CD14-positive monocyte (primary cell): ENCODE data around the gene SNCAIP. TPM values are rescaled to one million over a fixed set of nuclear protein-coding genes. Genes with fewer than 3 reads are reported as not detected.

ENCODE experiments used
- DNase-seq, 3 donors: peaks; one replicate each; pipeline ENCODE4 v3.0.0-alpha.2; 2011 to 2022
- H2AFZ ChIP-seq: 2 replicates; pipeline ENCODE4 v1.6.0; 2012; ENCODE audit warnings: mild to moderate bottlenecking, low read depth, low read length, inconsistent platforms; ENCODE audit not compliant: insufficient read depth, poor library complexity, severe bottlenecking
- H3K27ac ChIP-seq, 2 donors: 1 replicate in 1 of 2; 2 replicates in 1 of 2; pipeline ENCODE4 v1.5.1; 2012 to 2013; ENCODE audit warnings: low read length in 2 of 2, control low read depth in 1 of 2, inconsistent platforms in 1 of 2, low read depth in 1 of 2, mild to moderate bottlenecking in 1 of 2
- H3K27me3 ChIP-seq, 2 donors: one replicate each; pipeline versions ENCODE4 v1.6.0 to v1.6.1; 2011 to 2013; ENCODE audit warnings: low read length in 2 of 2; ENCODE audit not compliant: control insufficient read depth in 2 of 2, insufficient read depth in 2 of 2
- H3K36me3 ChIP-seq, 2 donors: replicated peaks in 1 of 2; 1 replicate in 1 of 2; 2 replicates in 1 of 2; pipeline versions ENCODE4 v1.5.1 to v1.6.1; 2012 to 2013; ENCODE audit warnings: low read length in 2 of 2, control low read depth in 1 of 2, inconsistent platforms in 1 of 2, mild to moderate bottlenecking in 1 of 2; ENCODE audit not compliant: insufficient read depth in 2 of 2, control insufficient read depth in 1 of 2
- H3K4me1 ChIP-seq, 2 donors: 1 replicate in 1 of 2; 2 replicates in 1 of 2; pipeline versions ENCODE4 v1.5.1 to v1.6.1; 2012 to 2013; ENCODE audit warnings: low read length in 2 of 2, control low read depth in 1 of 2, inconsistent platforms in 1 of 2, mild to moderate bottlenecking in 1 of 2, moderate library complexity in 1 of 2; ENCODE audit not compliant: insufficient read depth in 2 of 2, control insufficient read depth in 1 of 2
- H3K4me2 ChIP-seq: replicated peaks from 2 replicates; pipeline ENCODE3; 2012; ENCODE audit warnings: low read length, moderate library complexity, mild to moderate bottlenecking; ENCODE audit not compliant: poor library complexity, severe bottlenecking; ENCODE audit errors: extremely low read depth
- H3K4me3 ChIP-seq, 3 experiments: fragments of 200-600 bp in 1 of 3; sonication (generic) in 1 of 3; replicated peaks in 1 of 3; 1 replicate in 2 of 3; 2 replicates in 1 of 3; pipeline ENCODE4 v1.5.1; 2011 to 2013; ENCODE audit warnings: low read length in 3 of 3, mild to moderate bottlenecking in 3 of 3, control low read depth in 2 of 3, low read depth in 2 of 3, inconsistent platforms in 1 of 3, moderate library complexity in 1 of 3
- H3K79me2 ChIP-seq: 2 replicates; pipeline ENCODE4 v1.6.0; 2012; ENCODE audit warnings: mild to moderate bottlenecking, control low read depth, inconsistent platforms, low read length, moderate library complexity; ENCODE audit not compliant: insufficient read depth
- H3K9ac ChIP-seq: 2 replicates; pipeline ENCODE4 v1.6.0; 2017; ENCODE audit warnings: low read length, mild to moderate bottlenecking; ENCODE audit not compliant: insufficient read depth, poor library complexity, severe bottlenecking
- H3K9me3 ChIP-seq, 2 donors: replicated peaks in 1 of 2; 1 replicate in 1 of 2; 2 replicates in 1 of 2; pipeline versions ENCODE4 v1.5.1 to v1.6.1; 2012 to 2013; ENCODE audit warnings: low read length in 2 of 2, control low read depth in 1 of 2; ENCODE audit not compliant: control insufficient read depth in 1 of 2, insufficient read depth in 1 of 2
- H4K20me1 ChIP-seq: 2 replicates; pipeline ENCODE4 v1.6.0; 2012; ENCODE audit warnings: mild to moderate bottlenecking, low read length, control low read depth, moderate library complexity; ENCODE audit not compliant: insufficient read depth
- H3K27ac Mint-ChIP-seq, 7 donors: one replicate each; pipeline ENCODE4 v1.8.0; 2020; ENCODE audit warnings: mild to moderate bottlenecking in 7 of 7, mixed read lengths in 7 of 7, moderate library complexity in 6 of 7, inconsistent platforms in 2 of 7
- H3K27me3 Mint-ChIP-seq, 3 donors: one replicate each; pipeline ENCODE4 v1.8.0; 2021 to 2022; ENCODE audit warnings: low read depth in 3 of 3, mild to moderate bottlenecking in 3 of 3, mixed read lengths in 3 of 3, moderate library complexity in 3 of 3, inconsistent platforms in 1 of 3
- H3K36me3 Mint-ChIP-seq, 2 donors: one replicate each; pipeline ENCODE4 v1.8.0; 2020; ENCODE audit warnings: mixed read lengths in 2 of 2, inconsistent platforms in 1 of 2, mild to moderate bottlenecking in 1 of 2
- H3K4me1 Mint-ChIP-seq: one replicate; pipeline ENCODE4 v1.8.0; 2020; ENCODE audit warnings: mild to moderate bottlenecking, mixed read lengths
- H3K4me3 Mint-ChIP-seq, 2 donors: one replicate each; pipeline ENCODE4 v1.8.0; 2020; ENCODE audit warnings: mild to moderate bottlenecking in 2 of 2, mixed read lengths in 2 of 2, moderate library complexity in 1 of 2
- H3K9me3 Mint-ChIP-seq, 7 donors: one replicate each; pipeline ENCODE4 v1.8.0; 2020 to 2022; ENCODE audit warnings: mixed read lengths in 7 of 7, mild to moderate bottlenecking in 6 of 7, moderate library complexity in 6 of 7, inconsistent platforms in 2 of 7
- CTCF ChIP-seq: fragments of 200-600 bp; IDR thresholded peaks from one replicate; pipeline ENCODE4 v1.8.0; 2022; ENCODE audit warnings: antibody characterized with exemption, mild to moderate bottlenecking
- WGBS: methylation state at CpG from one replicate; pipeline ENCODE4 v1.1.5; 2013; ENCODE audit warnings: missing lambda C conversion rate; ENCODE audit not compliant: insufficient coverage; 5-methylcytosine and 5-hydroxymethylcytosine counted together
- intact Hi-C, 2 donors: fragments of 100-400 bp; cut with micrococcal nuclease; formaldehyde crosslinking; loops; one replicate each; pipeline versions ENCODE4 v1.15.0 to v1.15.1; 2023
- polyA plus RNA-seq, 3 donors: library from polyadenylated mRNA; depleted of rRNA in 1 of 3; unstranded in 2 of 3; stranded (reverse) in 1 of 3; fragments of 300-500 nt in 2 of 3; fragments of >200 nt in 1 of 3; fragmentation: Illumina TruSeq in 2 of 3; gene quantifications; 1 replicate in 2 of 3; 2 replicates in 1 of 3; pipeline ENCODE4 v1.2.3, GENCODE V29; 2012 to 2021

Gene SNCAIP
- polyA plus RNA-seq, 3 donors: not detected

GRCh38 chr5:122390694-122391093 is 78.7 kb downstream of the SNCAIP start:
- no CpG with 5 or more reads among the region's 3 CpGs for WGBS
- Mint-ChIP-seq H3K36me3 (no peaks in the 10 kb centered on the region), H3K4me1 (no peaks in the 10 kb centered on the region), H3K4me3 (no peak overlapping the region), H3K9me3 (peaks cover 0 to 1% (median 0%) of the 10 kb centered on the region in 7 donors), H3K27ac (no peak overlapping the region), H3K27me3 (peaks cover 0 to 3% (median 0%) of the 10 kb centered on the region in 3 donors)
- H3K27ac ChIP-seq: no peak overlapping the region
- H3K36me3 ChIP-seq: no peaks in the 10 kb centered on the region
- no peaks in the 10 kb centered on the region for H3K9me3 ChIP-seq
- H3K79me2 ChIP-seq: no peaks in the 10 kb centered on the region
- intact Hi-C loops: no loop called here
- H3K4me3 ChIP-seq: no peak overlapping the region
- no peaks in the 10 kb centered on the region for H3K27me3 ChIP-seq
- H3K4me2 ChIP-seq: no peak overlapping the region
- H2AFZ ChIP-seq: no peak overlapping the region
- no peak overlapping the region for H3K9ac ChIP-seq
- DNase-seq: no peak
- no peaks in the 10 kb centered on the region for H3K4me1 ChIP-seq
- no peak for TF ChIP-seq CTCF
- H4K20me1 ChIP-seq: no peaks in the 10 kb centered on the region

- Histone ChIP-seq H2AFZ (no peak overlapping the region), H3K27ac (no peak overlapping the region), H3K4me2 (no peak overlapping the region), H3K9me3 (no peaks in the 10 kb centered on the region), H3K27me3 (no peaks in the 10 kb centered on the region), H3K36me3 (no peaks in the 10 kb centered on the region), H3K4me1 (no peaks in the 10 kb centered on the region), H3K9ac (no peak overlapping the region), H4K20me1 (no peaks in the 10 kb centered on the region), H3K79me2 (no peaks in the 10 kb centered on the region), H3K4me3 (no peak overlapping the region)
- peaks cover 0 to 1% (median 0%) of the 10 kb centered on the region in 7 donors for H3K9me3 Mint-ChIP-seq
- intact Hi-C loops: no loop called here
- H3K27ac Mint-ChIP-seq: no peak overlapping the region
- no peak for DNase-seq
- H3K4me3 Mint-ChIP-seq: no peak overlapping the region
- TF ChIP-seq CTCF: no peak
- peaks cover 0 to 3% (median 0%) of the 10 kb centered on the region in 3 donors for H3K27me3 Mint-ChIP-seq
- WGBS: no CpG with 5 or more reads among the region's 3 CpGs
- H3K36me3 Mint-ChIP-seq: no peaks in the 10 kb centered on the region
- no peaks in the 10 kb centered on the region for H3K4me1 Mint-ChIP-seq
These were observed 79.6 kb downstream of the SNCAIP start for GRCh38 chr5:122391621-122392020.
